Activated gamma-delta T cell treated with anti-CD3 and anti-CD28 coated beads, Interleukin-2, amount 50 U/mL, for 16 hours (primary cell): ENCODE measurements around the gene HBB.

Source experiments
- DNase-seq: peaks from one replicate; pipeline ENCODE4 v3.0.0-alpha.2; 2020; ENCODE audit warnings: low read depth

Gene HBB

DNA sequence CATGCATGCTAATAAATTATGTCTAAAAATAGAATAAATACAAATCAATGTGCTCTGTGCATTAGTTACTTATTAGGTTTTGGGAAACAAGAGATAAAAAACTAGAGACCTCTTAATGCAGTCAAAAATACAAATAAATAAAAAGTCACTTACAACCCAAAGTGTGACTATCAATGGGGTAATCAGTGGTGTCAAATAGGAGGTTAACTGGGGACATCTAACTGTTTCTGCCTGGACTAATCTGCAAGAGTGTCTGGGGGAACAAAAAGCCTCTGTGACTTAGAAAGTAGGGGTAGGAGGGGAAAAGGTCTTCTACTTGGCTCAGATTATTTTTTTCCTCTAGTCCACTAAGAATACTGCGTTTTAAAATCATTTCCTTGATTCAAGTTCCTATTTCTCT lies 810 bp upstream of the HBB start:
- DNase-seq = no peak

DNA sequence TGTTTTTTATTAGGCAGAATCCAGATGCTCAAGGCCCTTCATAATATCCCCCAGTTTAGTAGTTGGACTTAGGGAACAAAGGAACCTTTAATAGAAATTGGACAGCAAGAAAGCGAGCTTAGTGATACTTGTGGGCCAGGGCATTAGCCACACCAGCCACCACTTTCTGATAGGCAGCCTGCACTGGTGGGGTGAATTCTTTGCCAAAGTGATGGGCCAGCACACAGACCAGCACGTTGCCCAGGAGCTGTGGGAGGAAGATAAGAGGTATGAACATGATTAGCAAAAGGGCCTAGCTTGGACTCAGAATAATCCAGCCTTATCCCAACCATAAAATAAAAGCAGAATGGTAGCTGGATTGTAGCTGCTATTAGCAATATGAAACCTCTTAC lies 1.4 kb downstream of the HBB start:
- no peak for DNase-seq

DNA sequence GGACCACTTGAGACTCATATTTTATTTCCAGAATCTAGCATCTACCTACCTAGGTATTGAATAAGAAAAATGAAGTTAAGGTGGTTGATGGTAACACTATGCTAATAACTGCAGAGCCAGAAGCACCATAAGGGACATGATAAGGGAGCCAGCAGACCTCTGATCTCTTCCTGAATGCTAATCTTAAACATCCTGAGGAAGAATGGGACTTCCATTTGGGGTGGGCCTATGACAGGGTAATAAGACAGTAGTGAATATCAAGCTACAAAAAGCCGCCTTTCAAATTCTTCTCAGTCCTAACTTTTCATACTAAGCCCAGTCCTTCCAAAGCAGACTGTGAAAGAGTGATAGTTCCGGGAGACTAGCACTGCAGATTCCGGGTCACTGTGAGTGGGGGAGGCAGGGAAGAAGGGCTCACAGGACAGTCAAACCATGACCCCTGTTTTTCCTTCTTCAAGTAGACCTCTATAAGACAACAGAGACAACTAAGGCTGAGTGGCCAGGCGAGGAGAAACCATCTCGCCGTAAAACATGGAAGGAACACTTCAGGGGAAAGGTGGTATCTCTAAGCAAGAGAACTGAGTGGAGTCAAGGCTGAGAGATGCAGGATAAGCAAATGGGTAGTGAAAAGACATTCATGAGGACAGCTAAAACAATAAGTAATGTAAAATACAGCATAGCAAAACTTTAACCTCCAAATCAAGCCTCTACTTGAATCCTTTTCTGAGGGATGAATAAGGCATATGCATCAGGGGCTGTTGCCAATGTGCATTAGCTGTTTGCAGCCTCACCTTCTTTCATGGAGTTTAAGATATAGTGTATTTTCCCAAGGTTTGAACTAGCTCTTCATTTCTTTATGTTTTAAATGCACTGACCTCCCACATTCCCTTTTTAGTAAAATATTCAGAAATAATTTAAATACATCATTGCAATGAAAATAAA lies 2.1 kb downstream of the HBB start:
- no peak for DNase-seq

DNA sequence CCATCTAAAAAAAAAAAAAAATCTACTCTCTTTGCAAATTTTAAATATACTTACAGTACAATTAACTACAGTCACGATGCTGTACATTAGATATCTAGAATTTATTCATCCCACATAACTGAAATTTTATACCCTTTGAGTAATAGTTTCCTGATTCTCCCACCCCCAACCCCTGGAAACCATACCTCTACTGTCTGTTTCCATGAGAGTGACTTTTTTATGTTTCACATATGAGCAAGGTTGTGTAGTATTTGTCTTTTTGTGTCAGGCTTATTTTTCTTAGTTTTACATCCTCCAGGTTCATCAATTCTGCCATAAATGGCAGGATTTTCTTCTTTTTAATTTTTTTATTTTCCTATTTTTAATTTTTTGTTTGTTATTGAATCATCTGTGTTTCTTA lies 3.2 kb downstream of the HBB start:
- no peak for DNase-seq

DNA sequence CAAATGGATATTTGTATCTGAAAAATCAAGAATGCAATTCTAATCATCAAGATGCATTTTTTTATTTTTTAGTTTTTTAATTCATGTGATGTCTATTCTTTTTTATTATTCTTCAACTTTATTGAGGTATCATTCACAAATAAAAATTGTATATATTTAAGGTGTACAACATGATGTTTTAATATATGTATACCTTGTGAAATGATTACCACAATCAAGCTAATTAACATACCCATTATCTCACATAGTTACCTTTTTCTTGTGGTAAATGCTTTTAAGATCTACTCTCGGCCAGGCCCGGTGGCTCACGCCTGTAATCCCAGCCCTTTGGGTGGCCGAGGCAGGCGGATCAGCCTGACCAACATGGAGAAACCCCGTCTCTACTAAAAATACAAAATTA lies 3.7 kb downstream of the HBB start:
- no peak for DNase-seq

DNA sequence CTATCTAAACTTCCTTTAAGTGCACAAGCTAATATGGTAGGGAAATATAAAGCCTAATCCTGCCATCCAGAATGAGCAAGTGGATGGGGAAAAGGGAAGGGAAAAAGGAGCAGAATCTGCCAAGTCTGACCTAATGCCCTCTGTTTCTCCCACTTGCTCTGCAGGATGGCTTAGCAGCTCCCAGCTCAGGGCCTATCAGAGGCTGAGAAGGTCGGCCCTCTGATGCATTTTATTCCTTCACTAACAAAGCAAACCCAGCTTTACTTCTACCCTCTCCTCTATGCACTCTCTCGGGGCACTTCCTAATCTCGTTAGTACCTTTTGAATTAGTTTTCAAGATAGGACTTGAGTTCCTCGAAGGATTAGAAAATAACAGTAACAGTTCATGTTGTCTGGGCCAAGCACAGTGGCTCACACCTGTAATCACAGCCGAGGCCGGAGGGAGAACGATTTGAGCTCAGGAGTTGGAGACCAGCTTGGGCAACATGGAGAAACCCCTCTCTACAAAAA lies 16.4 kb downstream of the HBB start:
- DNase-seq = no peak

DNA sequence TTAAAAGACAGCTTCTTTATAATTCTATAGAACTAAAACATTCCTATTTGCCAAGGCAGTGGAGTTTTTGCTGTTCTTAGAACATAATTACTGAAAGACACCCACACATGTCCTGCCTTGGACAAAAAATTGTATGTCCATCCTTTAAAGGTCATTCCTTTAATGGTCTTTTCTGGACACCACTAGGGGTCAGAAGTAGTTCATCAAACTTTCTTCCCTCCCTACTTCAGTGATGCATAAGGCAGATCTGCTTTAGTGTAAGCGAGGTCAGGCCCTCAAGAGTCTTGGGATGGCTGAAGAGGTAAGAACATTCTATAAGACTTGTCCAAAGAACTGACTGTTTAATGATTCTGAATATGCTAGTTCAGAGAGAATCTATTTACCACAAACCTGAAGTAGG lies 22.1 kb downstream of the HBB start:
- DNase-seq = no peak

DNA sequence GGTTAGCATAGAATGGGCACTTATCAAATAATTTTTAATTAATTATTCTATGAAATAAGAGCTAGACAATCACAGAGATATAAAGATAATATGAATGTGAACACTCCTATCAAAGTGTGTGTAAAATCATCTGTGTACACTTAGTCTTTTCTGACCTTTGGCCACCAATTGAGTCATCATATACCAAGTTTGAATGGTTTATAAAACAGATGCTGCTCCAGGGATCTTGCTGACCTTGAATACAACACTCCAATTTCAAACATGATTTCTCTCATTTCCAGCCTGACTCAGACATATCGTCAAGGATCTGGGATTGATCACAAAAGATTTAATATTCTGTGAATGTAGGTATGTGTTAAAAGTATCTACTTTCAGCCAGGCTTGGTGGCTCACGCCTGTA lies 23.5 kb downstream of the HBB start:
- no peak for DNase-seq

DNA sequence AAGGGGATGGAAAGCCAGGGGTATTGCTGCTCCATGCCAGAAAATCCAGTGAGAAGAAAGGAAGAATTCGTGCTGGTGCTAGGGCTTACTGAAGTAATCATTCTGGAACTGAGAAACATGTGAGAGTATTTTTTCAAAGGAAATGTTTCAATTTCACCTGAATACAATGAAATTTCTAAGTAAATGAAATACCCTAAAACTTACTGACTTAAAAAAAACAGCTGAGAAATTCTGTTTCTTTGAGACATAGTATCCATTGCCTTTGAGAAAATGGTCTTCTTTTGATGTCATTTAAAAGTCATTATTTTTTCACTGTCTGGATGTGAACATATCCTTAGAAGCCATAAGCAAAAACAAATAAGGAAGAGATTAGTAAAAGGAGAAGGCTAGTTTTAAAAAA lies 26.3 kb downstream of the HBB start, which contains the start of gene OR51V1:
TSS of gene OR51V1 (minus strand) at position 101 of the 400 bp plus-strand sequence. CDS start at position 101, 0 bp downstream.
- no peak for DNase-seq

DNA sequence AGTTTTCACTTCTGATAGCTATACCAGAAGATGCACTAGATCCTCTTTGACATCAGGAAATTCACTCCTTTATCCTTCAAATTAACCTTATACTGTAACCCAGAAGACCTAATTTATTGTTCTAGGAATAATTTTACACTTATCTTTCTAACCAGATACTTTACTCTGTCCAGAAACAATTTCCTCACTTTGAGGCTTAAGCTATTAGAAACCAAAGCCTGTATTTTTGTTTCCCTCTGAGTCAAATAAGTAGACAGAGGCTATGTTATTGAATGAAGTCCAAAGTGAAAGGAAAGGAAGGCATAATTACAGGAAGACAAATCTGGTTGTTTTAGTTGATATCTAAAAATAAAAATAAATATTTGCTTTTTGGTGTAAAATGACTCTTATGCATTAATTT lies 28.6 kb downstream of the HBB start:
- no peak for DNase-seq

DNA sequence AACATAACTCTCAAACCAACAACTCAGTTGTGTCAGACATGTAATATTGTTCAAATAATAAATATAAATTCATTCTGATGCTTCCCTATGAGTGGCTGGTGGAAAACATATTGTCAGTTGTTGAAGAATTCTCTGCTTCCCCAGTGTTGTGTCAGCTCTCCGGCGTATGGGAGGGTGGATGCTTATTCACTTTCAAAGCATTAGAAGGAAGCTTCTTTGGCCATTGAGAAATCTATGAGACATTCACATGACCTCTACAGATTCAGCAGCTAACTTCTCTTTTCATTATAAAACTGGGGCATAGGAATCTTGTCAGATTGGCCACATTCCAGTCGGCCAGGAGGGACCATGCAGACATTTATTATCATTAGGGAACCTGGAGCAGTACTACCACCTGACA lies 29.3 kb downstream of the HBB start:
- no peak for DNase-seq

DNA sequence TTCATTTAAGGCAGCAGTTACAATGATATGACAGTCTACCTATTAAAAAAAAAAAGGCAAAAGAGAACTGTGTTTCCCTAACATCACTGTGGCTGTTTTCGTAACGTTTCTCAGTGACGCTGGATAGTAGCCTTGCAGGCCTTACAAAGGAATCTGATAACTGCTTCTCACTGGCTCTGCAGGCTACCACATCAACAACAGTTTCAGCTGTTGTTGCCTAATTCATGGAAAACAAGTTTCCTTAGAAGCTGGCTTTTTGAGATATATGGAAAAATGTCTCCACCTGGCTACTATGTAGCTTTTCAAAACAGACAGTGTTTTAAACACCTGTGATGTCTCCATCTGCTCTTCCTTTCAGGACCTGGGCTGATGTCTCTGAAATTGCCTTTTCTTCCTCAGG lies 30.1 kb downstream of the HBB start:
- DNase-seq = no peak

DNA sequence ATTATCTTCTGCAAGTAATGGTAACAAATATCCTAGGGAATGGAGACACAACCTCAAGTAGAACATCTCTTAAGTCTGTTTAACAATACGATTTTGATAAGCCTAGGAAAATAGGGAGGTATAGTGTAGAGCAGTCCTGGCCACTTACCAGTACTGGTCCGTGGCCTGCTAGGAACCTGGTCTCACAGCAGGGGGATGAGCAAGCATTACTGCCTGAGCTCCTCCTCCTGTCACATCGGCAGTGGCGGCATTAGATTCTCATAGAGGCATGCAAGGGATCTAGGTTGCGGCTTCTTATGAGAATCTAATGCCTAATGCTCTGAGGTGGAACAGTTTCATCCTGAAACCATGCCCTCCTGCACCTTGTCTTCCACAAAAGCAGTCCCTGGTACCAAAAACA lies 30.8 kb downstream of the HBB start:
- DNase-seq = no peak

DNA sequence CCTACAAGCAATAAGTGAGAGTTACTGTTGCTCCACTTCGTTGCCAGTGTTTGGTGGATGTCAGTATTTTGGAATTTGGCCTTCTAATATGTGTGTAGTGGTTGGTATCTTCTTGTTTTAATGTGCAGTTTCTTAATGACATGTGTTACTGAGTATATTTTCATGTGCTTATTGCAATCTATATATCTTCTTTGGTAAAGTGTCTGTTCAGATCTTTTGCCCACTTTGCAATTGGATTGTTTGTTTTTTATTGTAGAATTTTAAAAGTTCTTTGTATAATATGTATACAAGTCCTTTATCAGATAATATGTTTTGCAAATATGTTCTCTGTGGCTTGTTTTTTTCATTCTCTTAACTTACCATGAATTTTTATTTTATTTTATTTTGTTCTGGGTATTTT lies 34.1 kb downstream of the HBB start:
- DNase-seq = no peak

DNA sequence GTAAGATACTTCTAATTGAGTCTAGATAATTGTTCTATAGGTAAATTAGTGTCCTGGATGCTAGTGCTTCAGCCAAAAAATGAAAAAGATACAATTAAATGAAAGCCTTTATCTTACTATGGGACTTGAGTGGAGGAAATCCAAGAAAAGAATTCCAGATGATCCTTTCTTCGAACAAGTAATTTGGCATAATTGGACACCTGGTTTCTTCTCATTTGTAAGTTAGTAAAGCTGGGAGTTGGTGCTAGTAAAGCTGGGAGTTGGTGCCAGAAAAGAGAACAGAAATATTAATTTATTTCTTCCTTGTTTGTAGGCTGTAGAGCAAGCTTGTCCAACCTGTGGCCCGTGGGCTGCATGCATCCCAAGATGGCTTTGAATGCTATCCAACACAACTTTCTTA lies 38.7 kb downstream of the HBB start:
- DNase-seq = no peak

DNA sequence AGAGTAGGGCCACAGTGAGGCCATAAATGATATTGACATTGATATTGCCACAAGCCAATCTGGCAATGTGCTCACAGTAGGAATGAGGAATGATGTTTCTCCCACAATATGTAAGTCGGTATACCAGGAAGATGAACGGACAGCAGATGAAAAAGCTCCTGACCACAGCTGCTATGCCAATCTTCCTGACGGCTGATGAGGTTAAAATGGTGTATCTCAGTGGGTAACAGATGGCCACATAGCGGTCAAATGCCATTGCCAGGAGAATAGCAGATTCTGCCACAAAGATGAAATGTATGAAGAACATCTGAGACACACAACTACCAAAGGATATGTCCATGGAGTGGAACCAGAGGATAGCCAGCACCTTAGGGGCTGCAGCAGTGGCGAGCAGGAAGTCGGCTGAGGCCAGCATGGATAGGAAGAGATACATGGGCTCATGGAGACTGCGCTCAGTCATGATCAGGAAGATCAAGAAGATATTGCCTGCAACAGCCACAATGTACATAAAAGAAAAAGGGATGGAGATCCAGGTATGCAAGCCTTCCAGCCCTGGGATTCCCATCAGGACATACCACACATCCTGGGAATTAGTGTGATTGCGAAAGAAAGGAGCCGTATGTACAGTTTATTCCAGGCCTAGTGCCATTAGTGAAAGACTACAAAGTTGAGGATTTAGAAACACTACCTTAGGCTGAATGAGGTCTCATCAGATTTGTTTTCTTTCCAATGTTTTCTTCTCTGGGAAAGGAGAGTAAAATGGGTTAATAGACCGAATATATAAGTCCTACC lies 48.6 kb downstream of the HBB start:
- DNase-seq = no peak
